ENCODE data around the gene VSTM2B.

The VSTM2B gene

DNA sequence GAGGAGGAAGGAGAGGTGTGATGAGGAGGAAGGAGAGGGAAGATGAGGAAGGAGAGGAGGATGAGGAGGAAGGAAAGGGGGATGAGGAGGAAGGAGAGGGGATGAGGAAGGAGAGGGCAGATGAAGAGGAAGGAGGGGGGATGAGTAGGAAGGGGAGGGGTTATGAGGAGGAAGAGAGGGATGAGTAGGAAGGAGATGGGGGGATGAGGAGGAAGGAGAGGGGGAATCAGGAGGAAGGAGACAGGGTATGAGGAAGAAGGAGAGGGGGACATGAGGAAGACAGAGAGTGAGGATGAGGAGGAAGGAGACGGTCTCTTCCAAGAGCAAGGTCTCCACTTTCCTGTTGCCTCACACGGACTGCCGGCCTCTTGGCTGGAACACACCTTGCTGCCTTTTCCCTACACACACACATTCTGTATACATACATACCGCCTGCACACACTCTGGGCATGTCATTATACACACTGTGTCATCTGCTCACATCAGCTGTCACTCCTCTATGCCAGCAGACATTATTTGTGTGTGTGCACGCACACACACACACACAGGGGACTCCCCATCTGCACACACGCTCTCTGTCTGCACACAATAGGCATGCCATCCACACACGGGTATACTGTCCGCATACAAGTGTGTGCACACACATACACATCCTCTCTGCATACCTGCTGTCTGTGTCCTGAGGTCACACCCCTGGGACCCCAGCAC lies 11.1 kb upstream of the VSTM2B start:
- H3K36me3 ChIP-seq = no peaks in the 10 kb centered on the region
- no peaks in the 10 kb centered on the region for H3K4me1 ChIP-seq
- no peaks in the 10 kb centered on the region for H3K9me3 ChIP-seq
- no peak overlapping the region for H3K9ac ChIP-seq
- H3K27me3 ChIP-seq = peaks cover 29% of the 10 kb centered on the region
- no peaks in the 10 kb centered on the region for H4K20me1 ChIP-seq
- H3K4me3 ChIP-seq = no peak overlapping the region
- H3K27ac ChIP-seq = no peak overlapping the region
- no peak for TF ChIP-seq Cebpa-rat (IDR thresholded peaks at IDR 0.05)
- H3K4me2 ChIP-seq = no peak overlapping the region

DNA sequence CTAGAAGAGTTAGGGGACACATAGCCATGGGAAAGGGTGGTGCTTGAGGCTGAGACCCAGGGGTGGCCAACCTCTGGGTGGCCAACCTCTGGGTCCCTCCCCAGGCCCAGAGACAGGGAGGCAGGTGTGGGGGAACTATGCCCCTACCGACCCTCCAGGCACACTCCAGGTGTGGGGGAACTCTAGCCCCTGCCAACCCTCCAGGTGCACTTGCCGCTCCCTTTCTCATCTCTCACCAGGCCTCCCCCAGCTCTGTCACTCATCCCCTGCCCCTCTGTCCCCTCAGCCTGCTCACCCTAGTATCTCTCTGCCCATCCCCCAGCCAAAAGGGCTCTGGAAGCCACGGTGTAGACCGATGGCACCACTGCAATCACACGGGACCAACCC lies 10.6 kb upstream of the VSTM2B start:
- H3K4me1 ChIP-seq = no peaks in the 10 kb centered on the region
- no peak overlapping the region for H3K4me3 ChIP-seq
- no peaks in the 10 kb centered on the region for H3K9me3 ChIP-seq
- no peaks in the 10 kb centered on the region for H4K20me1 ChIP-seq
- peaks cover 29% of the 10 kb centered on the region for H3K27me3 ChIP-seq
- no peak for TF ChIP-seq Cebpa-rat (IDR thresholded peaks at IDR 0.05)
- H3K27ac ChIP-seq = no peak overlapping the region
- H3K9ac ChIP-seq = no peak overlapping the region
- no peaks in the 10 kb centered on the region for H3K36me3 ChIP-seq
- no peak overlapping the region for H3K4me2 ChIP-seq

DNA sequence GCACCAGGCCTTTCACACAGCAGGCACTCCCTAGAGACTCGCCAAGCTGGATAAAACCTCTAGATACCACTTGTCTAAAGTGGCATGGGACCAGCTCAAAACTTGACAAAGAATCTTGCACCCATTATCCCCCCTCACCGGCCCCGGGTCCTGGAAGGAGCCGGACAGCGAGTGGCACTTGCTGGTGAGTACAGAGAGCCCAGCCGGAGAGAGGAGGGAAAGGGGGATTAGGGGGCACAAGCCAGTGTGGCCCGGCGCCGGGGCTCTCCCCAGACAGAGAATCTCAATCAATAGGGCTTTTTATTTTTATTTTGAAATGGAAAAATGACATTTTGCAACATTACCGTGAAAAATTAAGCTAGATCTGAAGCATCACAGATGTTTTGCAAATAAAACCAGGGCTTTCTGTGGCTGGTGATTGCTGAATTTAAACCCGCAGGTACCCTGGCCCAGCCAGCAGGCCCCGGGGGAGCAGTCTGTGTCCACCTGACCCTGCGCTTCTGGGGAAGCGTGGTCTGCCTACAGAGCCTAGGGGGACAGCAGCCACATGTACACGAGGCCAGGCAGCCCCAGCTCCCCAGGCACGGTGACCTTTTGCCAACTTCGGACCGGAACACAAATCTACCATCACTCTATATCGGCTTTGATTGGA lies 10.0 kb upstream of the VSTM2B start:
- no peak overlapping the region for H3K4me3 ChIP-seq
- no peaks in the 10 kb centered on the region for H3K36me3 ChIP-seq
- no peaks in the 10 kb centered on the region for H3K4me1 ChIP-seq
- H3K9ac ChIP-seq = no peak overlapping the region
- TF ChIP-seq Cebpa-rat (IDR thresholded peaks at IDR 0.05) = no peak
- no peaks in the 10 kb centered on the region for H3K9me3 ChIP-seq
- H3K27ac ChIP-seq = no peak overlapping the region
- no peaks in the 10 kb centered on the region for H4K20me1 ChIP-seq
- H3K27me3 ChIP-seq = peaks cover 29% of the 10 kb centered on the region
- H3K4me2 ChIP-seq = no peak overlapping the region

DNA sequence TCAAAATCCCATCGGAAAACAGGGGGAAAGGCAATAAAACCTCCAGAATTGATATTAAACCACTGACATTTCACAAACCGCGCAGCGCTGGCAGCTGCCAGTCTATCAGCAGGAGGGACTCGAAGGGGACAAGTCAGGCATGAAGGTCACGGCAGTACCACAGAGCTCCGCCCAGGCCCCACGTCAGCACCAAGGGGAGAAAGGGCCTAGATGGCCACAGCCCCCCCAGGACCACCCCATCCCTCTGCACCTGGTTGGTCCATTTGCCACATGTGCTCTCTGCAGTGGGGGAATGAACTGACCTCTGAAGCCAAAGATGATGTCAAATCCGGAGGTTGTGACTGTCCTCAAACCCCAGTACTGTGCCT lies 9.5 kb upstream of the VSTM2B start:
- Histone ChIP-seq H3K27ac (no peak overlapping the region), H3K4me2 (no peak overlapping the region), H3K4me1 (no peaks in the 10 kb centered on the region), H3K36me3 (no peaks in the 10 kb centered on the region), H3K9me3 (no peaks in the 10 kb centered on the region), H3K27me3 (peaks cover 25% of the 10 kb centered on the region), H4K20me1 (no peaks in the 10 kb centered on the region), H3K4me3 (no peak overlapping the region), H3K9ac (no peak overlapping the region)
- no peak for TF ChIP-seq Cebpa-rat (IDR thresholded peaks at IDR 0.05)

DNA sequence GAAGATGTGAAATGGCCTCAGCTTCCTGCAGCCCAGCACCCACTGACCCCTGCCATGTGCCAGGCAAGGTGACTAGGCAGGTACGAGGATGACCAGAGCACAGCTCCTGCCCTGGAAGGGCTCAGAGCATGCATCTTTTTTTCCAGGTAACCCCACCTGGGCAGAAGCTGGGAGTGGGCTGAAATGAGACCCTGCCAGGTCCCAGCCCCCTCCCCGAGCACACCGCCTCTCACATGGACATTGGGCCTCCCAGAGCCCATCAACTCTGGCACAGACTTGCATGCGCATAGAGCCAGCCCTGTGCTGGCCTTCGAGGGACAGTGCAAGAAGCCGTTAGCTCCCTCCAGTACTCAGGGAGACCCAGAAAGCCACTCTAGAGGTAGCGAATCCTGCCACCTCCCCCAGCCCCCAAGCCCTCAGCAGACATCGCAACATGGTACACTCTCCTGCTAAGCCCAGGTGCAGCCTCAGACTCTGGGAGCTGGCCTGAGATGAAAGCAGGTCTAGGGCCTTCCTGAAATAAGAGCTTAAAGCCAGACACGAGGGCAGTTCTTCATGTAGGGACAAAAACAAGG lies 8.9 kb upstream of the VSTM2B start:
- no peak overlapping the region for H3K4me2 ChIP-seq
- no peak overlapping the region for H3K9ac ChIP-seq
- H3K9me3 ChIP-seq = no peaks in the 10 kb centered on the region
- H3K27ac ChIP-seq = no peak overlapping the region
- no peak overlapping the region for H3K4me3 ChIP-seq
- no peak for TF ChIP-seq Cebpa-rat (IDR thresholded peaks at IDR 0.05)
- no peaks in the 10 kb centered on the region for H4K20me1 ChIP-seq
- peaks cover 23% of the 10 kb centered on the region for H3K27me3 ChIP-seq
- H3K4me1 ChIP-seq = no peaks in the 10 kb centered on the region
- no peaks in the 10 kb centered on the region for H3K36me3 ChIP-seq

DNA sequence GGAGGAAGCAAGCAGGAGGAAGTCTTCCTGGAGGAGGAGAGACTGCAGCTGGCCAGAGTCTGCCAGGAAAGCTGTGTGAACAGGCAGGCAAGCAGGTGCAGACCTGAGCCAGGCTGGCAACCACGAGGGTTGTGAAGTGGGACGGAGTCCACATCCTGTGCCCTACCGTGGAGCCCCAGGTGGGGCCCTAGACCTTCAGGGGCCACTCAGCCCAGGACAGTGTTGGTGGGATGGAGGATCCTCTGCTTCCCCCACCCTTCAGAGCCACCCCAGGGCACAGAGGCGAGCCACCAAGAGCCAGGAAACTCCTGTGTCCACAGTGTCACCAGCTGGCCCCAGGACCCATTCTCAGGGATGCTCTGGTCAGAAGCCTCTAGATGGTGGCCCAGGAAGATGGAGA lies 8.4 kb upstream of the VSTM2B start:
- H3K36me3 ChIP-seq = no peaks in the 10 kb centered on the region
- TF ChIP-seq Cebpa-rat (IDR thresholded peaks at IDR 0.05) = no peak
- no peaks in the 10 kb centered on the region for H3K4me1 ChIP-seq
- no peaks in the 10 kb centered on the region for H4K20me1 ChIP-seq
- H3K4me2 ChIP-seq = no peak overlapping the region
- H3K4me3 ChIP-seq = no peak overlapping the region
- no peak overlapping the region for H3K27ac ChIP-seq
- peaks cover 23% of the 10 kb centered on the region for H3K27me3 ChIP-seq
- H3K9ac ChIP-seq = no peak overlapping the region
- no peaks in the 10 kb centered on the region for H3K9me3 ChIP-seq

DNA sequence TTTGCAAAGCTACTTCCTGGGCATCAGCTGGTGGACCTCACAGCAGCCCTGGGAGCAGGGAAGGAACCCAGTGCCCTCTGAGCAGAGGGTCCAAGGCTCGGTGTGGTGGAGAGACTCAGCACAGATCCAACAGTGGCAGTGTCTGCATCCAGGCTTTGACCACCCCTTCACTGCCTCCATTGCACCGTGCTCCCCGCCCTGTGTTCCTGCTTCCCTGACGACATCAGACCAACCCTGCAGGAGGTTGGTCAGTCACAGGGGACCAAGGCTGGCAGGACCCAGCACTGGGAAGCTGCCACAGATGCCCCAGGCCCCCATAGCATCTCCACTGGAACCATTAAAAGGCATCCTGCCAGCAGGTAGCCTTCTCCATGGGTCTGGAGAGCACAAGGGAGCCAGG lies 7.8 kb upstream of the VSTM2B start:
- H3K4me3 ChIP-seq = no peak overlapping the region
- no peaks in the 10 kb centered on the region for H3K36me3 ChIP-seq
- no peaks in the 10 kb centered on the region for H4K20me1 ChIP-seq
- no peaks in the 10 kb centered on the region for H3K4me1 ChIP-seq
- H3K9me3 ChIP-seq = no peaks in the 10 kb centered on the region
- H3K27me3 ChIP-seq = peaks cover 23% of the 10 kb centered on the region
- no peak overlapping the region for H3K9ac ChIP-seq
- no peak overlapping the region for H3K27ac ChIP-seq
- no peak overlapping the region for H3K4me2 ChIP-seq
- TF ChIP-seq Cebpa-rat (IDR thresholded peaks at IDR 0.05) = no peak

DNA sequence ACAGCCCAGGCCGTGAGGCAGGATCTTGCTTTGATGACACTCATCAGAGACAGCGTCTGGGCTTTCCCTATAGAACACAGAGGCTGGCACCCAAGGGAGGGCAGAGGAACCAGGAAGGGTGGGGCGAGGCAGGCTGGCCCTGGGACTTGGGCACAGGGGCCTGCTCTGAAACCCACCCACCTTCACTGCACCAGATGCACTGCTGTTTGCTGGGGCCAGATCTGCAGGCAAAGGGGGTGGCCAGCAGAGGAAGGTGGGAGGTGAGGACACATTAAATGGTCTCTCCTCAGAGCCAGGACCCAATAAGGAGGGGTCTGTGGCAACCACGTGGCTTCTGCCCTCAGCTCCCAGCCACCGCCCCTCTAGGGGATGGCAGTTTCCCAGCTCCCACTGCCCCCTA lies 6.6 kb upstream of the VSTM2B start:
- H3K9me3 ChIP-seq = no peaks in the 10 kb centered on the region
- H4K20me1 ChIP-seq = 0 out of 2 replicates have a peak, but pooled peaks cover 4% of the 10 kb centered on the region
- H3K27ac ChIP-seq = no peak overlapping the region
- no peaks in the 10 kb centered on the region for H3K36me3 ChIP-seq
- no peak overlapping the region for H3K4me3 ChIP-seq
- no peak overlapping the region for H3K9ac ChIP-seq
- no peak overlapping the region for H3K4me2 ChIP-seq
- TF ChIP-seq Cebpa-rat (IDR thresholded peaks at IDR 0.05) = no peak
- H3K27me3 ChIP-seq = peaks cover 30% of the 10 kb centered on the region
- H3K4me1 ChIP-seq = no peaks in the 10 kb centered on the region

DNA sequence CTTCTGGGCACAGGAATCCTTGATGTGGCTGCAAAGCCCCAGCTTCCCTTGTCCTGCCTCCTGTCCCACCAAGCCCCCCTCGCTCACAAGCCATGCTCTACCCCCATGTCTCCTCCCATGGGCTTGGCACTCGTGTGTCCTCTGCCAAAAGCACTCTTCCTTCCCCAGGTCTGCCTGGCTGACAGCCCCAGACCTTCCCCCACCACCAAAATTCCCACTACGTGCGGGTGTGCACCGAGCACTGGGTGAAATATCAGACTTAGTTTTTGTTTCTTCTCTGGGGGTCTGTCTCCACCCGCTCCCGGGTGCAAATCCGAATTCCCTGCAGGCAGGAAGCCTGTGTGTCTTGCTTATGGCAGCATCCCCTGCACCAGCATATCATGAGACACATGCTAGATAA lies 5.9 kb upstream of the VSTM2B start:
- H3K27ac ChIP-seq = no peak overlapping the region
- no peak overlapping the region for H3K4me2 ChIP-seq
- H3K27me3 ChIP-seq = peaks cover 34% of the 10 kb centered on the region
- H3K36me3 ChIP-seq = no peaks in the 10 kb centered on the region
- H3K9me3 ChIP-seq = no peaks in the 10 kb centered on the region
- no peak for TF ChIP-seq Cebpa-rat (IDR thresholded peaks at IDR 0.05)
- H3K4me3 ChIP-seq = no peak overlapping the region
- no peaks in the 10 kb centered on the region for H3K4me1 ChIP-seq
- peaks cover 12% of the 10 kb centered on the region; the same call in 1 of the 2 replicates for H4K20me1 ChIP-seq
- no peak overlapping the region for H3K9ac ChIP-seq

DNA sequence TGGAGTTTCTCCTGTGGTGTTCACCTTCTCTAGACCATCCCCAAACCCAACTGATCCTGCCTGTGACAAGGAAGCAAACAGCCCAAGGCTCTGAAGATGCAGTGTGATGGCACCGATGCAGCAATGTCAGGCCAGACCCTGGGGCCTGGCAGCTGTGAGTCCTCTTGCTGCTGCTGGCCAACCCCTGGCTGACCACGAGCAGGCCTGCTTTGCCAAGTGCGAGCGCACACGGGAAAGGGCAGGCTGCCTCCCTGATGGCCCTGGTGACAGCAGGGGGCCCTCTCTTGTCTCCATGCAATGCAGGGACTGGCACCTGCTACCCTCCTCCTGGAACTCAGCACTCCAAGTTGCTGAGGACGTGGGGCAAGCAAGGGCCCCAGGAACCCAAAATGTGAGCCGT lies 5.4 kb upstream of the VSTM2B start:
- H3K27me3 ChIP-seq = peaks cover 38% of the 10 kb centered on the region
- no peak overlapping the region for H3K4me2 ChIP-seq
- TF ChIP-seq Cebpa-rat (IDR thresholded peaks at IDR 0.05) = no peak
- no peak overlapping the region for H3K9ac ChIP-seq
- H3K9me3 ChIP-seq = no peaks in the 10 kb centered on the region; the same call in 1 of the 2 replicates
- no peaks in the 10 kb centered on the region for H3K36me3 ChIP-seq
- no peak overlapping the region for H3K4me3 ChIP-seq
- no peak overlapping the region for H3K27ac ChIP-seq
- peaks cover 13% of the 10 kb centered on the region; the same call in 1 of the 2 replicates for H4K20me1 ChIP-seq
- H3K4me1 ChIP-seq = no peaks in the 10 kb centered on the region
